H1 (cell line): ENCODE data around the gene PPP6C. TPM values are rescaled to one million over a fixed set of nuclear protein-coding genes. Genes with fewer than 3 reads are reported as not detected.

Experiments
- CTCF ChIA-PET: fragments of 300-600 bp; sonication (Branson Sonifier 250); formaldehyde crosslinking; loops from one replicate; lab custom pipeline; 2021; ENCODE audit not compliant: partially characterized antibody; lab: Charles Lee
- POLR2A ChIA-PET: fragments of 300-600 bp; sonication (Branson Sonifier 250); formaldehyde crosslinking; loops from one replicate; lab custom pipeline; 2021; ENCODE audit warnings: inconsistent platforms; ENCODE audit not compliant: partially characterized antibody; lab: Charles Lee
- DNase-seq, 2 experiments: peaks; one replicate each; pipeline versions ENCODE4 v3.0.0 to v3.0.0-alpha.2; 2010 to 2022; ENCODE audit warnings: low spot score in 2 of 2, low read depth in 1 of 2, mixed read lengths in 1 of 2
- FAIRE-seq: peaks from 2 replicates; lab custom pipeline; 2011; peaks lifted over from hg19 to GRCh38; lab: Jason Lieb, UNC
- H2AFZ ChIP-seq: 2 replicates; pipeline ENCODE4 v1.8.1; 2012; ENCODE audit warnings: low read length, inconsistent platforms
- H2AK5ac ChIP-seq: 2 replicates; pipeline ENCODE4 v1.6.1; 2013; ENCODE audit warnings: low read depth, low read length
- H2BK120ac ChIP-seq: replicated peaks from 2 replicates; pipeline ENCODE3; 2013; ENCODE audit warnings: low read depth, low read length, inconsistent platforms
- H2BK12ac ChIP-seq: 2 replicates; pipeline ENCODE4 v1.6.1; 2013; ENCODE audit warnings: low read depth, low read length
- H2BK15ac ChIP-seq: 2 replicates; pipeline ENCODE4 v1.6.1; 2013; ENCODE audit warnings: low read length
- H2BK20ac ChIP-seq: 2 replicates; pipeline ENCODE4 v1.6.1; 2013; ENCODE audit warnings: low read length
- H2BK5ac ChIP-seq: 2 replicates; pipeline ENCODE4 v1.6.1; 2013; ENCODE audit warnings: low read depth, low read length
- H3K14ac ChIP-seq: 2 replicates; pipeline ENCODE4 v1.6.1; 2013; ENCODE audit warnings: inconsistent platforms; ENCODE audit not compliant: insufficient read length
- H3K18ac ChIP-seq: 2 replicates; pipeline ENCODE4 v1.6.1; 2013; ENCODE audit warnings: low read length; ENCODE audit errors: extremely low read depth
- H3K23ac ChIP-seq: 2 replicates; pipeline ENCODE4 v1.6.1; 2013; ENCODE audit warnings: inconsistent platforms; ENCODE audit not compliant: insufficient read length
- H3K23me2 ChIP-seq: 2 replicates; pipeline ENCODE4 v1.6.1; 2013; ENCODE audit warnings: low read depth, low read length
- H3K27ac ChIP-seq: 2 replicates; pipeline ENCODE4 v1.6.1; 2011; ENCODE audit warnings: low read depth, low read length, inconsistent platforms
- H3K27me3 ChIP-seq, 4 experiments: replicated peaks in 1 of 4; 1 replicate in 1 of 4; 2 replicates in 3 of 4; pipeline versions ENCODE4 v1.6.1 to v1.8.1; 2011 to 2013; ENCODE audit warnings: low read length in 3 of 4, mild to moderate bottlenecking in 3 of 4, inconsistent platforms in 2 of 4, mixed read lengths in 2 of 4, moderate library complexity in 1 of 4; ENCODE audit not compliant: control insufficient read depth in 3 of 4, insufficient read depth in 3 of 4; ENCODE audit errors: extremely low read depth in 1 of 4
- H3K36me3 ChIP-seq, 4 experiments: 2 replicates each; pipeline versions ENCODE4 v1.6.1 to v1.8.1; 2011 to 2013; ENCODE audit warnings: mild to moderate bottlenecking in 4 of 4, low read length in 3 of 4, moderate library complexity in 2 of 4, control low read depth in 1 of 4, inconsistent platforms in 1 of 4; ENCODE audit not compliant: insufficient read depth in 4 of 4, control insufficient read depth in 2 of 4
- H3K4ac ChIP-seq: replicated peaks from 2 replicates; pipeline ENCODE3; 2013; ENCODE audit warnings: low read length, low read depth, mixed read lengths, inconsistent platforms; ENCODE audit not compliant: insufficient read length
- H3K4me1 ChIP-seq, 4 experiments: replicated peaks in 1 of 4; 1 replicate in 1 of 4; 2 replicates in 3 of 4; pipeline versions ENCODE4 v1.6.1 to v1.8.1; 2011 to 2013; ENCODE audit warnings: low read length in 3 of 4, inconsistent platforms in 2 of 4, mixed read lengths in 1 of 4; ENCODE audit not compliant: insufficient read depth in 4 of 4, control insufficient read depth in 3 of 4
- H3K4me2 ChIP-seq, 2 experiments: 2 replicates each; pipeline versions ENCODE4 v1.6.1 to v1.8.1; 2011 to 2013; ENCODE audit warnings: low read depth in 2 of 2, low read length in 2 of 2, control low read depth in 1 of 2, inconsistent platforms in 1 of 2, mild to moderate bottlenecking in 1 of 2; ENCODE audit not compliant: insufficient read depth in 1 of 2
- H3K4me3 ChIP-seq, 4 experiments: fragments of 200-600, 300-600 bp in 1 of 4; sonication (generic), shearing (Covaris generic), sonication (Bioruptor Twin) in 1 of 4; 2 replicates each; pipeline versions ENCODE4 v1.5.1 to v1.8.1; 2011 to 2016; ENCODE audit warnings: low read length in 4 of 4, low read depth in 3 of 4, control low read depth in 2 of 4, inconsistent platforms in 2 of 4, mild to moderate bottlenecking in 2 of 4, mixed read lengths in 1 of 4, moderate library complexity in 1 of 4; ENCODE audit not compliant: insufficient read depth in 2 of 4; ENCODE audit errors: extremely low read depth in 1 of 4
- H3K56ac ChIP-seq: replicated peaks from 2 replicates; pipeline ENCODE3; 2013; ENCODE audit warnings: low read depth, mild to moderate bottlenecking, mixed read lengths, low read length, inconsistent platforms; ENCODE audit not compliant: insufficient read length
- H3K79me1 ChIP-seq: 2 replicates; pipeline ENCODE4 v1.6.1; 2013; ENCODE audit warnings: low read depth, low read length, control low read depth
- H3K79me2 ChIP-seq, 2 experiments: 2 replicates each; pipeline versions ENCODE4 v1.6.1 to v1.8.1; 2012 to 2013; ENCODE audit warnings: low read length in 2 of 2, mild to moderate bottlenecking in 2 of 2, inconsistent platforms in 1 of 2; ENCODE audit not compliant: insufficient read depth in 2 of 2, control insufficient read depth in 1 of 2
- H3K9ac ChIP-seq, 4 experiments: replicated peaks in 1 of 4; 1 replicate in 1 of 4; 2 replicates in 3 of 4; pipeline versions ENCODE4 v1.6.1 to v1.8.1; 2011 to 2013; ENCODE audit warnings: low read depth in 3 of 4, low read length in 3 of 4, control low read depth in 2 of 4, mild to moderate bottlenecking in 2 of 4, moderate library complexity in 2 of 4, inconsistent platforms in 1 of 4; ENCODE audit errors: extremely low read depth in 1 of 4
- H3K9me3 ChIP-seq, 2 experiments: 2 replicates each; pipeline versions ENCODE4 v1.6.1 to v1.8.1; 2012 to 2013; ENCODE audit warnings: mild to moderate bottlenecking in 2 of 2, moderate library complexity in 2 of 2, control low read depth in 1 of 2, inconsistent platforms in 1 of 2, low read depth in 1 of 2, low read length in 1 of 2, mixed read lengths in 1 of 2; ENCODE audit not compliant: insufficient read depth in 2 of 2
- H4K20me1 ChIP-seq, 2 experiments: replicated peaks in 1 of 2; 2 replicates each; pipeline versions ENCODE3 to v1.8.1; 2011 to 2013; ENCODE audit warnings: inconsistent platforms in 2 of 2, low read length in 2 of 2, mild to moderate bottlenecking in 1 of 2; ENCODE audit not compliant: insufficient read depth in 2 of 2, control insufficient read depth in 1 of 2
- H4K5ac ChIP-seq: 2 replicates; pipeline ENCODE4 v1.6.1; 2013; ENCODE audit warnings: low read length, low read depth, mixed read lengths, inconsistent platforms; ENCODE audit not compliant: insufficient read length
- H4K8ac ChIP-seq: 2 replicates; pipeline ENCODE4 v1.8.0; 2013; ENCODE audit warnings: mild to moderate bottlenecking, moderate library complexity, low read length, inconsistent platforms; ENCODE audit not compliant: insufficient read depth; ENCODE audit errors: extremely low read depth
- H4K91ac ChIP-seq: replicated peaks from 2 replicates; pipeline ENCODE3; 2013; ENCODE audit warnings: low read length, mixed read lengths, inconsistent platforms; ENCODE audit not compliant: insufficient read length
- BRCA1 ChIP-seq: IDR thresholded peaks from 2 replicates; pipeline ENCODE4 v1.6.1; 2012; ENCODE audit warnings: low read depth, low read length, improper control_type of control experiment
- KDM4A ChIP-seq: IDR thresholded peaks from one replicate; pipeline ENCODE4 v1.7.1; 2012; ENCODE audit warnings: low read depth, mild to moderate bottlenecking, moderate library complexity, low read length, inconsistent platforms; ENCODE audit not compliant: severe bottlenecking
- KDM5A ChIP-seq: fragments of 200-600 bp; IDR thresholded peaks from 2 replicates; pipeline ENCODE4 v1.7.1; 2012; ENCODE audit warnings: mild to moderate bottlenecking, low read length, inconsistent platforms, mixed read lengths
- RNF2 ChIP-seq: fragments of 200-900, 300-1000 bp; sonication (generic); IDR thresholded peaks from 2 replicates; pipeline ENCODE4 v1.7.1; 2016; ENCODE audit warnings: borderline replicate concordance, low read depth, mild to moderate bottlenecking, antibody characterized with exemption, low read length; ENCODE audit not compliant: poor library complexity, severe bottlenecking; ENCODE audit errors: missing control alignments
- TCF12 ChIP-seq: IDR thresholded peaks from 2 replicates; pipeline ENCODE4 v1.6.1; 2011; ENCODE audit warnings: low read depth, mild to moderate bottlenecking, low read length
- TEAD4 ChIP-seq: IDR thresholded peaks from 2 replicates; pipeline ENCODE4 v1.6.1; 2012; ENCODE audit warnings: low read depth, low read length, inconsistent platforms, mixed read lengths
- WGBS, 2 experiments: shearing (Covaris generic) in 1 of 2; methylation state at CpG; one replicate each; pipeline versions ENCODE4 v1.1.6 to v1.1.7; 2013 to 2015; ENCODE audit warnings: low lambda C conversion rate in 2 of 2, mixed read lengths in 2 of 2, inconsistent platforms in 1 of 2, low coverage in 1 of 2, missing lambda C conversion rate in 1 of 2; ENCODE audit not compliant: insufficient replicate concordance in 2 of 2, insufficient coverage in 1 of 2, insufficient read length in 1 of 2; ENCODE audit errors: extremely low coverage in 1 of 2, missing lambda C conversion rate in 1 of 2; 5-methylcytosine and 5-hydroxymethylcytosine counted together
- polyA plus RNA-seq, 7 experiments: library from polyadenylated mRNA; depleted of rRNA in 3 of 7; stranded (reverse) in 5 of 7; unstranded in 2 of 7; fragments of >200 nt in 5 of 7; fragments of 200-250 nt in 2 of 7; gene quantifications; 1 replicate in 5 of 7; 2 replicates in 1 of 7; 4 replicates in 1 of 7; pipeline versions ENCODE4 v1.2.1 to v1.2.3, GENCODE V29; 2011 to 2013; ENCODE audit warnings: missing spikeins in 2 of 7, mixed read lengths in 2 of 7
- total RNA-seq: library from RNA; stranded (reverse); fragmentation: NEBNext Ultra II Directional; extraction: Animal tissue kit (Norgen Biotek cat#: 25700); gene quantifications from 2 replicates; pipeline ENCODE4 v1.2.1, GENCODE V29; 2021

The PPP6C gene
- total and polyA plus RNA-seq, 2 of the 8 experiments (the other 6 are each of a cell fraction or from before 2014, with no cell fraction given): 22.8 to 52.3 TPM

DNA sequence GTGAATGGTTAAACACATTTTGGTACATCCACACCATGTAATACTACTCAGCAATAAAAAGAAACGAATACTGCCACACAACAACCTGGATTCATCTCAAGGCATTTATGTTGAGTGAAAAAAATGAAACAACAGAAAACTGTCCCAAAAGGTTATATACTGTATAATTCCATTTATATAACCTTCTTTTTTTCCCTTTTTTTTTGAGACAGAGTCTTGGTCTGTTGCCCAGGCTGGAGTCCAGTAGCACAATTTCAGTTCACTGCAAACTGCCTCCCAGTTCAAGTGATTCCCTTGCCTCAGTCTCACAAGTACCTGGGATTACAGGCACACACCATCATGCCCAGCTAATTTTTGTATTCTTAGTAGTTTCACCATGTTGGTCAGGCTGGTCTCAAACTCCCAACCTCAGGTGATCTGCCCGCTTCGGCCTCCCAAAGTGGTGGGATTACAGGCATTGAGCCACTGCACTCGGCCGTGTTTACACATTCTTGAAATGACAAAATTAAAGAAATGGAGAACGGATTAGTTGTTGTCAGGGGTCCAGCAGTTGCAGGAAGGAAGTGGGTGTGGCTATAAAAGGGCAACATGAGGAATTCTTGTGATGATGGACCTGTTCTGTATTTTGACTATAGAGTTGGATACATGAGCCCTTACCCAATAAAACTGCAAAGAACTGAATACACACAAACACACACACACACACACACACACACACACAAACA is 17.4 kb downstream of the PPP6C start:
- Histone ChIP-seq H2BK15ac (no peak overlapping the region), H3K18ac (no peak overlapping the region), H2AFZ (no peak overlapping the region), H3K36me3 (peaks cover 2 to 13% (median 4%) of the 10 kb centered on the region in 4 experiments; a peak in 5 of 8 replicates), H3K4ac (no peak overlapping the region), H3K14ac (no peak overlapping the region), H3K56ac (no peak overlapping the region), H2BK5ac (no peak overlapping the region), H3K27me3 (no peaks in the 10 kb centered on the region), H4K20me1 (peaks cover 3 to 7% of the 10 kb centered on the region in 2 experiments), H3K79me1 (no peaks in the 10 kb centered on the region), H3K23me2 (no peaks in the 10 kb centered on the region), H2BK20ac (no peak overlapping the region), H4K5ac (no peak overlapping the region), H3K9me3 (no peaks in the 10 kb centered on the region), H4K91ac (no peak overlapping the region), H3K4me3 (no peak overlapping the region), H2BK12ac (no peak overlapping the region), H2AK5ac (no peak overlapping the region), H3K4me2 (no peak overlapping the region), H3K27ac (no peak overlapping the region), H2BK120ac (no peak overlapping the region), H3K9ac (no peak overlapping the region), H3K4me1 (no peaks in the 10 kb centered on the region), H4K8ac (no peak overlapping the region), H3K79me2 (peaks cover 0 to 49% of the 10 kb centered on the region in 2 experiments; a peak in 3 of 4 replicates), H3K23ac (no peak overlapping the region)
- 93% methylated on average over 6 of the region's 6 CpGs; no CpG with 5 or more reads in 1 of the 2 experiments for WGBS, 2 experiments
- TF ChIP-seq BRCA1 (no peak), TEAD4 (no peak), KDM5A (no peak), KDM4A (no peak), TCF12 (no peak), RNF2 (no peak)
- no peak for DNase-seq
- CTCF ChIA-PET: interaction anchor here (0.6 kb wide), 1 partner anchor 42 kb away, joined by 3 read pairs; no protein-coding TSS in a partner anchor
- no peak for FAIRE-seq
- POLR2A ChIA-PET: no interaction called here
